ENCODE results near the gene AGBL4. TPM values are rescaled to one million over a fixed set of nuclear protein-coding genes. Genes with fewer than 3 reads are reported as not detected.

Gene AGBL4
- total and polyA plus RNA-seq, 2 experiments from 2014 or later: not detected

- no peaks in the 10 kb centered on the region for H3K4me1 ChIP-seq (ENCODE audit: insufficient read depth)
- no peaks in the 10 kb centered on the region for H3K9me2 ChIP-seq (ENCODE audit: insufficient read depth)
- no peak overlapping the region for H3K27ac ChIP-seq
- H3K9ac ChIP-seq: no peak overlapping the region
- no peak for DNase-seq
- H3F3A ChIP-seq (ENCODE audit: insufficient read depth): no peaks in the 10 kb centered on the region
- H3K36me3 ChIP-seq (ENCODE audit: low read depth): no peaks in the 10 kb centered on the region
- no peaks in the 10 kb centered on the region for H3K9me3 ChIP-seq (ENCODE audit: low read depth)
- no peak overlapping the region for H3K4me3 ChIP-seq
- no peak for TF ChIP-seq EZH2phosphoT487 (IDR thresholded peaks at IDR 0.05; ENCODE audit: insufficient read depth, low read depth)
- no peak for TF ChIP-seq EZH2 (IDR thresholded peaks at IDR 0.05; ENCODE audit: insufficient read depth, poor library complexity, severe bottlenecking)
- 4 to 13% methylated on average over 1 of the region's 1 CpG for WGBS, 2 experiments (ENCODE audit: low coverage in 1 of 2, low lambda C conversion rate in 2 of 2, missing lambda C conversion rate in 2 of 2)
- H3K4me2 ChIP-seq (ENCODE audit: unreplicated experiment): no peak overlapping the region
- H3K79me2 ChIP-seq (ENCODE audit: insufficient read depth): no peaks in the 10 kb centered on the region
- H2AFZ ChIP-seq: no peak overlapping the region
- no peaks in the 10 kb centered on the region for H3K27me3 ChIP-seq (replicated peaks; ENCODE audit: insufficient read depth)
- H4K20me1 ChIP-seq (ENCODE audit: insufficient read depth): no peaks in the 10 kb centered on the region
- in situ Hi-C loops (cut with MboI): no loop called here
Observed at GRCh38 chr1:48592330-48592729, 1431.4 kb downstream of the AGBL4 start.

GRCh38 chr1:48591181-48591580 is 1432.6 kb downstream of the AGBL4 start:
- no peaks in the 10 kb centered on the region for H4K20me1 ChIP-seq (ENCODE audit: insufficient read depth)
- no peaks in the 10 kb centered on the region for H3K9me2 ChIP-seq (ENCODE audit: insufficient read depth)
- no peak overlapping the region for H3K27ac ChIP-seq
- H3K36me3 ChIP-seq (ENCODE audit: low read depth): no peaks in the 10 kb centered on the region
- H3K4me1 ChIP-seq (ENCODE audit: insufficient read depth): no peaks in the 10 kb centered on the region
- in situ Hi-C loops (cut with MboI): no loop called here
- H2AFZ ChIP-seq: no peak overlapping the region
- DNase-seq: no peak
- TF ChIP-seq EZH2 (IDR thresholded peaks at IDR 0.05; ENCODE audit: insufficient read depth, poor library complexity, severe bottlenecking) (no peak), EZH2phosphoT487 (IDR thresholded peaks at IDR 0.05; ENCODE audit: insufficient read depth, low read depth) (no peak)
- no peaks in the 10 kb centered on the region for H3F3A ChIP-seq (ENCODE audit: insufficient read depth)
- no peaks in the 10 kb centered on the region for H3K27me3 ChIP-seq (replicated peaks; ENCODE audit: insufficient read depth)
- no peak overlapping the region for H3K4me3 ChIP-seq
- no peaks in the 10 kb centered on the region for H3K79me2 ChIP-seq (ENCODE audit: insufficient read depth)
- WGBS, 2 experiments (ENCODE audit: low coverage in 1 of 2, low lambda C conversion rate in 2 of 2, missing lambda C conversion rate in 2 of 2): 20 to 25% methylated on average over 4 of the region's 4 CpGs
- H3K9me3 ChIP-seq (ENCODE audit: low read depth): no peaks in the 10 kb centered on the region
- H3K9ac ChIP-seq: no peak overlapping the region
- no peak overlapping the region for H3K4me2 ChIP-seq (ENCODE audit: unreplicated experiment)

GRCh38 chr1:48588061-48588460 is 1435.7 kb downstream of the AGBL4 start:
- Histone ChIP-seq H3K4me2 (ENCODE audit: unreplicated experiment) (no peak overlapping the region), H3K27ac (no peak overlapping the region), H3K4me1 (ENCODE audit: insufficient read depth) (no peaks in the 10 kb centered on the region), H3K27me3 (replicated peaks; ENCODE audit: insufficient read depth) (no peaks in the 10 kb centered on the region), H3K79me2 (ENCODE audit: insufficient read depth) (no peaks in the 10 kb centered on the region), H3K36me3 (ENCODE audit: low read depth) (no peaks in the 10 kb centered on the region), H3F3A (ENCODE audit: insufficient read depth) (no peaks in the 10 kb centered on the region), H3K9me2 (ENCODE audit: insufficient read depth) (no peaks in the 10 kb centered on the region), H3K9me3 (ENCODE audit: low read depth) (no peaks in the 10 kb centered on the region), H3K4me3 (no peak overlapping the region), H4K20me1 (ENCODE audit: insufficient read depth) (no peaks in the 10 kb centered on the region), H2AFZ (no peak overlapping the region), H3K9ac (no peak overlapping the region)
- TF ChIP-seq EZH2phosphoT487 (IDR thresholded peaks at IDR 0.05; ENCODE audit: insufficient read depth, low read depth): no peak
- TF ChIP-seq EZH2 (IDR thresholded peaks at IDR 0.05; ENCODE audit: insufficient read depth, poor library complexity, severe bottlenecking): no peak
- DNase-seq: no peak
- in situ Hi-C loops (cut with MboI): no loop called here

- H4K20me1 ChIP-seq (ENCODE audit: insufficient read depth): no peaks in the 10 kb centered on the region
- H3K4me2 ChIP-seq (ENCODE audit: unreplicated experiment): no peak overlapping the region
- H3K4me1 ChIP-seq (ENCODE audit: insufficient read depth): no peaks in the 10 kb centered on the region
- no peaks in the 10 kb centered on the region for H3K9me2 ChIP-seq (ENCODE audit: insufficient read depth)
- H3K9ac ChIP-seq: no peak overlapping the region
- 54 to 58% methylated on average over 3 of the region's 3 CpGs for WGBS, 2 experiments (ENCODE audit: low coverage in 1 of 2, low lambda C conversion rate in 2 of 2, missing lambda C conversion rate in 2 of 2)
- no peaks in the 10 kb centered on the region for H3F3A ChIP-seq (ENCODE audit: insufficient read depth)
- in situ Hi-C loops (cut with MboI): no loop called here
- H2AFZ ChIP-seq: no peak overlapping the region
- H3K79me2 ChIP-seq (ENCODE audit: insufficient read depth): no peaks in the 10 kb centered on the region
- H3K27me3 ChIP-seq (replicated peaks; ENCODE audit: insufficient read depth): peaks cover 3% of the 10 kb centered on the region; the same call in 1 of the 2 replicates
- H3K4me3 ChIP-seq: no peak overlapping the region
- H3K27ac ChIP-seq: no peak overlapping the region
- DNase-seq: no peak
- H3K9me3 ChIP-seq (ENCODE audit: low read depth): no peaks in the 10 kb centered on the region
- TF ChIP-seq EZH2 (IDR thresholded peaks at IDR 0.05; ENCODE audit: insufficient read depth, poor library complexity, severe bottlenecking) (no peak), EZH2phosphoT487 (IDR thresholded peaks at IDR 0.05; ENCODE audit: insufficient read depth, low read depth) (no peak)
- no peaks in the 10 kb centered on the region for H3K36me3 ChIP-seq (ENCODE audit: low read depth)
Observed at GRCh38 chr1:48582408-48582807, 1441.3 kb downstream of the AGBL4 start.

DNA sequence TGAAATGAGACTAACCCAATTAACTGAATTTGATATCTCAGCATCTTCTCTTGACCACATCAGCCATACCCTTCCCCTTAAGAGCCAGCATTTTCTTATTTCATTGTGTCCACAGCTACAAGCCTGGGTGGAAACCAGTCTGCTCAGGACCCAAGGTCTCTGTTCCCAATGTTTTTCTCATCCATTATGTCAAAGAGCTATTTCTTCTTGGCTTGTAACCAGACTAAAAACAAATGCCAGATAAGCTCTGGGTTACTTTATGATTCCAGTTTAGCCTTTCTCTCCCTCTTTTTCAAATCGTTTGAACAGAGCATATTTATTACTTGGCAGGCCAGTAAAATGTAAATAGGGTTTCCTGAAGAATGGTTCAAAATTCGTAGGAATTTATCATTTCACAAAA is 1442.5 kb downstream of the AGBL4 start:
- 2 to 4% methylated on average over 2 of the region's 2 CpGs for whole genome bisulfite sequencing, 2 experiments (ENCODE audit: low coverage in 1 of 2, low lambda C conversion rate in 2 of 2, missing lambda C conversion rate in 2 of 2)
- no peak overlapping the region for H2AFZ ChIP-seq
- no peaks in the 10 kb centered on the region for H3K9me3 ChIP-seq (ENCODE audit: low read depth)
- DNase-seq: no peak
- H3K9ac ChIP-seq: no peak overlapping the region
- H3K27ac ChIP-seq: no peak overlapping the region
- H3K4me1 ChIP-seq (ENCODE audit: insufficient read depth): no peaks in the 10 kb centered on the region
- no peak overlapping the region for H3K4me3 ChIP-seq
- no peaks in the 10 kb centered on the region for H4K20me1 ChIP-seq (ENCODE audit: insufficient read depth)
- TF ChIP-seq EZH2phosphoT487 (IDR thresholded peaks at IDR 0.05; ENCODE audit: insufficient read depth, low read depth) (no peak), EZH2 (IDR thresholded peaks at IDR 0.05; ENCODE audit: insufficient read depth, poor library complexity, severe bottlenecking) (no peak)
- no peaks in the 10 kb centered on the region for H3F3A ChIP-seq (ENCODE audit: insufficient read depth)
- H3K79me2 ChIP-seq (ENCODE audit: insufficient read depth): no peaks in the 10 kb centered on the region
- no peaks in the 10 kb centered on the region for H3K9me2 ChIP-seq (ENCODE audit: insufficient read depth)
- no peaks in the 10 kb centered on the region for H3K36me3 ChIP-seq (ENCODE audit: low read depth)
- H3K27me3 ChIP-seq (replicated peaks; ENCODE audit: insufficient read depth): peaks cover 3% of the 10 kb centered on the region; the same call in 1 of the 2 replicates
- in situ Hi-C loops (cut with MboI): no loop called here
- H3K4me2 ChIP-seq (ENCODE audit: unreplicated experiment): no peak overlapping the region

All from GM23248 (cell line).